ENCODE results near the gene BST2.
A peak's percentile ranks its signal among the peaks of the same experiment; 100 is the strongest.

The BST2 gene

GRCh38 chr19:17419154-17419620 is 13.8 kb upstream of the BST2 start:
- no peak for DNase-seq

GRCh38 chr19:17418710-17419109 is 13.3 kb upstream of the BST2 start:
- DNase-seq, result no peak

DNA sequence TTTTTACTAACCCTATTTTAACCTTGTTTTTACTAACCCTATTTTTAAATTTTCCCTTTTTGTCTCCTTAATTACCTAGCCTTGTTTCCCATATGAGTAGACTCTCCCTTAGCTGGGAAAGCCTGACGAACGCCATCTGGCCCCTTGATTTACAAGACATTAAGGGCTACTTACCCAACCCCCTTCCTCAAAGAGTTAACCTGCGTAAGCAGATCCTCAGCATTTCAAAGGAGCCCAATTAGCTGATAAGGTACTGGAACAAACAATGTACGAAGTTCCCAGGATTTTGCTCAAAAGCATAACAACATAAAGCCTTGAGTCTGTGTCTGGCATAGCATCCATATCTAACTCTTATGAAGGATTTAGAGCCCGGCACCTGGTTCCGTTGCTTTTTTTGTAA is 9.7 kb upstream of the BST2 start:
- DNase-seq, result no peak

DNA sequence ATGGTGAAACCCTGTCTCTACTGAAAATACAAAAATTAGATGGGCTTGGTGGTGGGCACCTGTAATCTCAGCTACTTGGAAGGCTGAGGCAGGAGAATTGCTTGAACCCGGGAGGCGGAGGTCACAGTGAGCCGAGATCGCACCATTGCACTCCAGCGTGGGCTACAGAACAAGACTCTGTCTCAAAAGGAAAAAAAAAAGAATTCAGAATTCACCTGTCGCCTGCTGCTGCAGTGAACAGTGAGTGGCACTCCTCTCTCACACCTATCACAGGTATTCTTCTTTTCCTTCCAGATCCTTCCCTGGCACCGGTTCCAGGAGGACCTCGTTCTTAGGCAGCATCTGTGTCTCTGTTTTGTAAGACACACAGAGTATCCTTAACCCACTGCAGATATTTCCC is 8.7 kb upstream of the BST2 start:
- no peak for DNase-seq

DNA sequence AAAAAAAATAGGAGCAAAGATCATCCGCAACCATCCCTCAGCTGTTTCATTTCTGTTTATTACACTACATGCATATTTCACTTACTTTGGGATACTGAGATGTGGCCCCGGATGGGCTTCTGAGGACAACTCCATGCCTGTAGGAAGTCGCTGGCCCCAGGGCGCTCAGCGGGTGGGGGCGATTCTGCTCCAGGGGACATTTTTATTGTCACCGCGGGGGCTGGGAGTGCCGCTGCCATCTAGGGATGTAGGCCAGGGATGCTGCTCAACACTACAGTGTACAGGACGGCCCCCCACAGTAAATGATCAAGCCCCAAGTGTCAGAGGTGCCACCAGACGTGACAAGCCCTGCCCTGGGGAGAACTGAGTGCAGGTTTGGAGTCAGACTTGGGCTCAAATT is 6.4 kb upstream of the BST2 start:
- DNase-seq, result no peak

GRCh38 chr19:17409990-17410389 is 4.6 kb upstream of the BST2 start:
- DNase-seq, result no peak

DNA sequence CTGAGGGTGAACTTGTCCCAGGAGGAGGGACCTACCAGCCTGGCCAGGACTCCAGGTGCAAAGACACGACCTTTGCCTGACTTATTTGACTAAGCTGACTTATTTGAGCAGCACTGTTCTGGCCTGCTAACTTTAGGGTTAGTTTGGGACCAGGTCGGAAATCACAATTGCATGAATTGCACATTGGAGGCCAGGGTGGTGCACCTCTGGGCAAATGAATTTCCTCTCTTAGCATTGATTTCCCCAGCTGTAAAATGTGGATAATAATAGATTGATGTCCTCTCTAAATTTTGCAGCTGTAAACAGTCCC is 1.4 kb upstream of the BST2 start:
- DNase-seq, result no peak

DNA sequence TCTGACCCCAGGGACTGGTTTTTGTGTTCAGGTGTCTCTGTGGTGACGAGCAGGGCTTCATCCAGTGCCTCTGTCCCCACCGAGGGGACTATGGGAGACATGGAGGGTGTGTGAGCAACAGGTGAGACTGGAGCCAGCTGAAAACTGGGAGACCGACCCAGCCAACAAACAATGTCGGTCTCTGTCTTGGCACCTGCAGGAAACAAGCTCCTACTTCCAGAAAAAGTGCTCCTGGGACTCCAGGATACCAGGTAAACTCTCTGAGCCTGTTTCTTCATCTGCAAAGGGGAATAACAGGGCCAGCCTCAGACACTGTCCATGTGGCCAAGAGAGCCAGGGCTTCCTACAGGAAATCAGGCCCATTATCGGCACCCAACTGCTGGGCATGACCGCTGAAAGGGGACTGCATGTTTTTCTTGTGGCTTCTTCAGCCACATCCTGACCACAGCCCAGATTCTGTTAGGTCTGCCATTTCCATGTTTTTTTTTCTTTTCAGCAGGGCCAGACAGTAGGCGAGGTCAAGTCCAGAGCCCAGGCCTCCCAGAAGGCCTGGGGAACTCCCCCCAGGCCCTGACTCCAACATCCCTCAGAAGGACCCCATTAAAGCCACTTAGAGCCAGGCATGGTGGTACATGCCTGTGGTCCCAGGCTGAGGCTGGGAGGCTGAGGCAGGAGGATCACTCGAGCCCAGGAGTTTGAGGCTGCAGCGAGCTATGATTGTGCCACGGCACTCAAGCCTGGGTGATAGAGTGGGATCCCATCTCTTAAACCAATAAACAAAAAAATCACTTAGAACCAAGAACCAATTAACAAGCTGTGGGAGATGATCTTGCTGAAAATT is 836 bp upstream of the BST2 start:
- peak; percentile 30 for DNase-seq

- DNase-seq, result no peak
These were observed 695 bp downstream of the BST2 start for GRCh38 chr19:17404621-17405249.

DNA sequence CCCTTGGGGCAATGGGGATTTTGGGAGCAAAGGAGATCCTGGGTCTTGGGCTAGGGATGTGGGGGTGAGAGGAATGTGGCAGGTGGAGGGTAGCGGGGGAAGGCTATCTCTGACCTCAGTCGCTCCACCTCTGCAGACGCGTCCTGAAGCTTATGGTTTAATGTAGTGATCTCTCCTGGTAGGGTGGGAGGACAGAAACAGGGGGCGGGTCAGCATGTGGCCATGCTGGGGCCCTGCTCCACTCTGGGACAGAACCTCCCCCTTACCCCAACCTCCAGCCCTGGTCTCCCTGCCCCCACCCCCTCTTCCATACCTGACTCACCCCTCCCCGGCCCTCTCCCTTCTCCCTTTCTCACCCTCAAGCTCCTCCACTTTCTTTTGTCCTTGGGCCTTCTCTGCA is 1.4 kb downstream of the BST2 start:
- no peak for DNase-seq

- DNase-seq, result no peak
These were observed 2.2 kb downstream of the BST2 start for GRCh38 chr19:17402982-17403855.

GRCh38 chr19:17401628-17402027 is 3.8 kb downstream of the BST2 start:
- DNase-seq, result no peak

DNA sequence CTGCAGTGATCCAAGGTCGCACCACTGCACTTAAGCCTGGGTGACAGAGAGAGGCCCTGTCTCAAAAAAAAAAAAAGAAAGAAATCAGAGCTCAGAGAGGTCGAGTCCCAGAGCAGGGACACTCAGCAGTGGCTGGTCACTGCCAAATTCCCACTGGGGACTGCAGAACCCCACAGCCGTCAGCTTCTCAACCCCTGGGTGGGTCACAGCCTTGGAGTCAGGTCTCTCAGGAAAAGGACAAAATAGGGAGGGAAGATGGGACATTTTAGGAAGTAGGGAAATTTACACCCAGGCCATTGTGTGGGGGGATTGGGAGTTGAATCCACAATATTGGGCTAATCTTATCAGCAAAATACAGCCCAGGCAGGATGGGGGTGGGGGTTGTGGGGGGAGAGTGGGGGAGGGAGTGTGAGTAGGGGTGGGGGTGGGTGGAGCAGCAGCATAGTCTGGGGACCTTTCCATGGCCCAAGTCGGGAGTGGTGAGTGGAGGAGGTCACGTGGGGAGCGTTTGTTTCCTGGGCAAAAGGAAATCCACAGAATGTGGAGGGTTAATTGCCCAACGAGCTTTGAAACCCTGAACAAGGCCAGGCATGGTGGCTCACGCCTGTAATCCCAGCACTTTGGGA is 6.4 kb downstream of the BST2 start:
- no peak for DNase-seq

- no peak for DNase-seq
These were observed 10.5 kb downstream of the BST2 start for GRCh38 chr19:17394891-17395415.

GRCh38 chr19:17393914-17394313 is 11.5 kb downstream of the BST2 start, which contains the start of gene CCDC194:
TSS of gene CCDC194 (minus strand) at chr19:17394196. CDS start at chr19:17394158, 38 bp downstream.
- DNase-seq, result no peak

GRCh38 chr19:17393002-17393401 is 12.4 kb downstream of the BST2 start:
- DNase-seq, result no peak

- DNase-seq, result no peak
These were observed 13.9 kb downstream of the BST2 start for GRCh38 chr19:17391371-17392151.

DNA sequence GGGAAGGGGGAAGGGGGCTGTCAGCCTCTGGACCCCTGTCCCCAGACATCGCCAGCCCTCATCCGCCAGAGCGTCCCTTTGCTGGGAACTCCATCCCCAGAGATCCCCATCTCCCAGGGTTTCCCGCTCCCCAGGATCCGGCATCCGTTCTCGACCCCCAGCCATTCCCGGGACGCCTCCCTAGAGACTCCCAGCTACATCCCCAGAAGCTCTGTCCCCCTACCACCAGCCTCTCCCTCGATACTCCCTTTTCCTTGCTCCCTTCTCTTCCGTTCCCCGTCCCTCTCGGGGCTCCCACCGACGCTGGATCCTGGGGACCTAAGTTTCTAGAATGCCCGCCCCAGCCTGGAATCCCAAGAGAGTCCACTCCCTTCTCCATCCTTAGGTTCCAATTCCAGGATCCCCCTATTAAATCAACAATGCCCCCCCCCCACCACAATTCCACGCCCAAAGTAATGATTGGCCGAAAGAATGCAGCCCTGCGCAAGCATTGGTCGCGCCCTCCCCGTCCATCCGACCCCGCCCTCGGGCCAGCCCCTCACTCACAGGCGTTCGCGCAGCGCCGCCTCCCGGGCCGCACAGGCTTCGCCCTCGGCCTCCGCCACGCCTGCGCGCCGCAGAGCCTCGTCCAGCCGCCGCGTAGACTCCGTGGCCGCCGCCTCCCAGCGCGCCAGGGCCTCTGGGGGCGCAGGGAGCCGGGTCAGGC is 14.6 kb downstream of the BST2 start:
- DNase-seq, result peak; percentile 82

- DNase-seq, result no peak
These were observed 15.3 kb downstream of the BST2 start for GRCh38 chr19:17389957-17390664.

GRCh38 chr19:17389288-17389687 is 16.1 kb downstream of the BST2 start:
- DNase-seq, result no peak

Data from KG1 (cell line).